NCI-H2107 (cell line): Measurements from ENCODE around the gene KIRREL3.

ENCODE experiments used
- DNase-seq: peaks from one replicate; lab custom pipeline; 2025; lab: John Stamatoyannopoulos, UW

KIRREL3 gene

DNA sequence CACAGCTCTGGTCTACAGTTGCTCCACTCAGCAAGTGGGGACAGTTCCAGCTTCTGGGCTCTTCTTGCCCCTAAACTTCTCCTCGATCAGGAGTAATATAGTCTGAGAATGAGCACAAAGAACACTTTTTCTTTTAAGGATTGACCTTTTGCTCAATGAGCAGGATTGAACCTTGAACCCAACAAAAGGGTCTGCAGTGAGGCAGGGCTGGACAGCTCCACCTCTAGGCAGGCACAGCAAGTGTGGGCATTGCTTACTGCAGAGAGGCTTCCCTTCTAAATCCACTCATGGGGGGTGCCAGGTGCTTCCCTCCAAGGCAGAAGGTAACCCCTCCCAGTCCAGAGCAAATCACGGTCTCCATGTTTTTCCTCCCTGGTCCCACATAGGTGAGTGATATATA is 365.6 kb downstream of the KIRREL3 start:
- no peak for DNase-seq

DNA sequence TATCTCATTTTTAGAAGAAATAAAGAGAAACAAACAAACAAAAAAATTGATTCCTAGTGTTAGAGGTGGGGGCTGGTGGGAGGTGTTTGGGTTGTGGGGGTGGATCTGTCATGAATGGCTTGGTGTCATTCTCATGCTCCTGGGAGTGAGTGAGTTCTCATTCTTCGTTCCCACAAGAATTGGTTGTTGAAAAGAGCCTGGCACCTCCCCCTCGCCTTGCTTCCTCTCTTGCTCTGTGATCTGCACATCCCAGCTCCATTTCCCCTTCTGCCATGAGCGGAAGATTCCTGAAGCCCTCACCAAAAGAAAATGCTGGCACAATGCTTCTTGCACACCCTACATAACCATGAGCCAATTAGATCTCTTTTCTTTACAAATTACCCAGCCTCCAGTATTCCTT is 367.2 kb downstream of the KIRREL3 start:
- DNase-seq = no peak

DNA sequence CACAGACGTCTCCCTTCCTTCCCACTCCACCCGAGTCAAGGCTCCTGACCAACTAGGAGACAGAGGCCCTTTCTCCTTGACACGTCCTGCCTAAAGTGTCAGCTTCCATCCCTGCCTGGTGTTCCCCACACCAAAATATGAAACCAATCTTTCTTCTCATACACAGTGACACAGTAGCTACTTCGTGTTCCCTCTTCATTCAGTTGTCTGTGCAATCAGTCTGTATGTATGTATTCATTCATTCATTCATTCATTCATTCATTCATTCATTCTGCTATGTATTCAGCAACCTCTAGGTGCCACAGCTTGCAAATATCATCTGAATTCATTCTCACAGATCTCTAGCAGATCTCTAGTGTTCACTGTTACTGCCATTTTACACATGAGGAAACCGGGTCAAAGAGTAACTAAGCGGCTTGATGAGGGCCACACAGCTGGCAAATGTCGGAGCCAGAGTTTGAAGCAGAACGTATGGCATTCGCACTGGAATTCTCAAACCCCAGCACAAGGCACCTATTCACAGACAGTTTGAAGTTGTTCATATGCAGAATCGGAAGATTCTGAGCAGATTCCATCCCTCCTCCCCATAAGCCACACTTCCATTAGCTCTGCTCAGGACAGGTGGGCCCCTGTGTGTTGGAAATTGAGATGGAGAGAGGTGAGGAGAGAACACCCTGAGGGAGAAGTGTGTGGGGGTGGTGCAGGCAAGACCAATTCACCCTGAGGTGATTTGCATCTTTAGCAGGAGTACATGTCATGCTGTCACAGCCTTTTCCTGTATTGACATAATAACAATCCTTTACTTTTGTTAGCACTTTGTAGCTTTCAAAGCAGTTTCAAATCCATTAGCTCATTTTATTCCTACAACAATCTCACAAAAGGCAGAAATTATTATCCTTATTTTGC is 369.4 kb downstream of the KIRREL3 start:
- DNase-seq = no peak

DNA sequence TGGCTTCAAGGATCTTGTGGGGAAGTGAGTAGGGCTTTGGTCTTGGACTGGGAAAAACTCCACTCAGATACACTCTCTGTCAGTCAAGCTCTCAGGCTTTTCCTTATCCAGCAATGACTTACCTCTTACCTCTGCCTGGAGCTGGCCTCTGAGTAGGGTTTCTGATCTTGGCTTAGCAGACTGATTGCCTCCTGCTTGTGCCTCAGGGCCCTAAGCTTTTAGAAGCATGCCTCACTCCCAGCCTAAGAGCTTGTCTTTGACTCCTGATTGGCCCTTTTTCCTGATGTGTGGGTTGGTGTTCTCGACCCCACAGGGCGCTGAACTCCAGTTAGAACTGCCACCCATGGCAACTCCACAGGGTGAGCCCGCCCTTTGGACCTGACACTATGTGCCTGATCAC is 370.1 kb downstream of the KIRREL3 start:
- DNase-seq = no peak

DNA sequence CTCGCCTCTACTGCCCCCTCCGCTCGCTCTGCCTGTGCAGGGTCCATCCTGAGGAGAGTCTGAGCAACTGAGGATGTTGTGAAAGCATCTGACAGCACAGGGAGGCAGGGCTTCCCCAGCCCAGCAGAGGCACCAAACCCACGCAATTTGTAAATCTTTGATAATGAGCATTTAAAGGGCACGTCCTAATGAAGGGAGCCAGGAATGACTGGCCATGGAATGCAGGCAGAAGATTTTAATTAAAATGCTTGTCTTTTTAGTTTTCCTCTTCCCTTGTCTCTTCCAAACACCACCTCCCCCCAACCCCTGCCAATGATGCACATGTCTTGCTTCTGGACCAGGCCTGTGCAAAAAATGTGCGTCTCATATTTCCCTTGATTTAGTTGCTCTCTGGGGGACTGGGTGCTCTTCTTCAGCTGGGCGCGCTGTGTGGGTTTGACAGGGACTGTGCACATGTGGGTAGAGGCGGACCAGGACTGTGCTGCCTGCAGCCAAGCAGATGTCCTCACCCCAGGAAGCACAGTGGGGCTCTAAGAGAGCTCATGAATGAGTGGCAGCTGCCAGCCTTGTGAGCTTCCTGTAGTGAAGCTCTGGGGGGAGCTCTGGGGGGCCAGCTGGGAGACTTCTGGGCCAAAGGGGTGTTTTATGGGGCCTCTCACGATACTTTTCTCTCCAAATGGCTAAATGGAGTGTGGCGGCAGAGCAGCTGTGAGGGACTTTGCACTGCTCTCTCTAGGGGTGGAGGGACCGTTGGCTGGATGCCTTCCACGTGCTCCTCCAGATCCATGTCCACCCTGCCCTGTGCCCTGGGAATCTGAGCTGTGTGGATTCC is 371.6 kb downstream of the KIRREL3 start:
- DNase-seq = peak; percentile 21

DNA sequence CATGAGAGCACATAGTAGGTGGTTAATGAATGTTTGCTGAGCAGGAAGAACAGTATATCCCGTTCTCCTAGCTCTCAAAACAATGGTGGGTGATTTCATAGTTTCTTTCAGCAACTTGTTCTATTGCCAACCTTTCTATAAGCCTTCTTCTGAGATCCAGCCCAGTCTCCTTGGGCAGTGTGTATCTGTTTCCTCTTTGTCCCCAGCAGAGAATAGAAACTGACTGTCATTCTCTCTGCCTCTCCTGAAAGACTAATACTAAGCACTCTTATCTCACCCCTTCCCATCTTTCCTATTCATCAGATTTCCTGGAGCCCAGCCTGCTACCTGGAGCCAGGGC is 372.1 kb downstream of the KIRREL3 start:
- DNase-seq = no peak

DNA sequence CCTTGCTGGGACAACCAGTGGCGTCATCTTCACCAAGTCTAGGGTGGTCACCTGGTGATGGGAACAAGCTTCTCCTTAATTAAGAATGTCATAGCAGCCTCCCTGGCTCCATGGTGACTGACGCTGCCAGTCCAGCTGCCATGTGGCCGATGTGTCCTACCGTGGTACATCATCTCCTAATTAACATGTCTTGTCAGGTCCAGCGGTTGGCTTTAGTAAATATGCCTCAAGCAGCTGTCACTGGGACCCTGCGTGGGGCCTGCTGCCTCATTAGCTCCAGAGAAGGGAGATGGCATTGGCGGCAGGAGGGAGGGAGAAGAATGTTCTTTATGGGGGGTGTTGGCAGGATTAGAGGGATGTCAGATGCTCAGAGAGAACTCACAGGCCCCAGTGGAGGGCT is 373.1 kb downstream of the KIRREL3 start:
- DNase-seq = no peak

DNA sequence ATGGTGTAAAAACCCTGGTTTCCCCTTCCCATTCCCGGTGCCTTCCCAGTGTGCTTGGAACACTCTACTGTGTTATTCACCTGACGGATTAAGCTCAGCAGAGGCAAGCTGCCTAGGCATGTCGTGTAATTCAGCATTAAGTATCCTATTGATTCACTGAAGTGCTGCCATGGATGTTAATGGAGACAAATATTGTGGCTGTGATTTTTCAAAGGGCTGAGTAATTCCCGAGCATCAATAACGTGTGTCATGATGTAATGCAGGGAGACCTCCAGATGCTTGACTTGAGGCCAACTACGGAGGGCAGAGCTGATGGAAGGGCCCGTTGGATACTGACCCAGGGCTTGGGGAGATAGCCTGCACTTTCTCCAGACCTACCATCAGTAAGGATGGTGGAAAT is 376.1 kb downstream of the KIRREL3 start:
- no peak for DNase-seq

DNA sequence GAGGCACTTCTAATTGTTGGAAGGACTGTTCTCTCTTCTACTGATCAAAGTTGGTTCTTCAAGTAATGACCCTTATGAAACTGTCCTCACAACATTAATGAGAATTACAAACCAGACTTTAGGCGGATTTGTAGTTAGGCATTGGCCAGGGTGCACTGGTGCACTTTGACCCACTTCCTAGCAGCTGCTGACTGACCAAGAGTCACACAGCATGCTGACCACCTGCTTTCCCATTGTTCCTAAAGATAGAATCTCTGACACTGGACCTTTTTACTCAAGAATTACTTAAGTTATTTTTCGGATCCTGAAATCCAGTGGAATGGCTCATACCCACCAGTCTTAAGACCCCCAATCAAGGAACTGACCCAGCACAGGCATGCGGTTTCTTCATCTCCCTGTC is 381.1 kb downstream of the KIRREL3 start:
- DNase-seq = no peak

DNA sequence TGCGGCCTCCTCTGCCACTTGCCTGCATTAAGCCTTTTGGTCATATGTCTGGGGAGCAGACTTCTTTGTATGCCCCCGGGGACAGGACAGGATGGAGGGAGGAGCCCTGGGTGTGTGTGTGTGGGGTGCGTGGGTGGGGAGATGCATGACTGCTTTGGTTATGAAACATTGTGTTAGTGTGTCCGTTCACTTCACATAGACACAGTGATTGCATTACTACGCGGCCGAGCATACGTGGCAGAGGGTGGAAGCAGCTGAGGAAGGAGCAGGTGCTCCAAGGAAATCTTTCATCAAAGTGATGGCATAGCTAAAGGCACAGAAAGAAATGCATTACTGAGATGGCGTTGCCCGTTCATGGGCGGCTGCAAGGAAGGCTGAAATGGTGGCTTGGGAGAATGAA is 384.7 kb downstream of the KIRREL3 start:
- no peak for DNase-seq

DNA sequence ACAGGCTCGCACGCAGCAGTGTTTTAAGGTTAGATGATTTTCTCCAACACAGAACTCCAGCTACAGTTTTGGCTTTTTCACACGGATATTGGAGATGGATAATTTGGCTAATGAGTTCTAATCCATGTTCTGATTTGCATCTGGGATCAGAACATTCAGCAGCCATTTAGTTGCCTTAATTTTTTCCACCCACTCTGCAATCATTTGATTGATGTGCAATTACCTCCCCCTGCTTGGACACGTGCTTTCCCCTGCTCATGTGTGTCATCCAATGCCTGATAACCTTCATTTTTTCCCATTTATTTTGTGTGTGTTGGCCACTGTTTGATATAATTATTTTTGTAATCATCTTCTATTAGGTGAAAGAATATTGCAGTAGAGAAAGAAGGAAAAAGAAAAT is 387.3 kb downstream of the KIRREL3 start:
- DNase-seq = no peak

DNA sequence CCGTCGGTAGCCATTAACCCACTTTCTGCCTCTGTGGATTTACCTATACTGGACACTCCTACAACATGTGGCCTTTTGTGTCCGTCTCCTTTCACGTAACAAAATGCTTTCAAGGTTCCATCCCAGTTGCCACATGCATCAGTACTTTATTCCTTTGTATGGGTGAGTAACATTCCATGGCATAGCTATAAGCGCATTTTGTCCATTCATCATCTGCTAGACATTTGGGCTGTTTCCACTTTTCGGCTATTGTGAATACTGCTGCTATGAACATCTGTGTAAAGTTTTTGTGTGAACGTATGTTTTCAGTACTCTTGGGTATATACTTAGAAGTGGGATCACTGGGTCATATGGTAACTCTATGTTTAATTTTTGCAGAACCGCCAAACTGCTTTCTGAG is 387.9 kb downstream of the KIRREL3 start:
- DNase-seq = no peak

DNA sequence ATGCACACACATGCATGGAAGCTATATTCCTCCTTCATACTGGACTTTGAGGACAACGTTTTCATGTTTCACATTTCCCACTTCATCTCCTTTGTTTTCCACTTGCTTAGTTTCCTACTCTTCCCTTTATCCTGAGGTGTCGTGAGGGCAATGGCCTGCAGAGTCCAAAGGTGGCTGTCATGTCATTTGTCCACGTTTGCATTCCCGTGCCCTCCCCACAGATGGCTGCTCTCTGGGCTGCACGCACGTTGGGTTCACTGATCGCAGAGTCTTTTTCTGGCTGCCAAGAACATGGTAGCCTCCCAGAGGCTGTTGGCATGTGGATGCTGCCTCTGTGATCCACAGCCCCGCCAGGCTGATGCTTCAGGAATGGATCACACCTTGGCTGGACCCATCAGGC is 389.1 kb downstream of the KIRREL3 start:
- DNase-seq = no peak

DNA sequence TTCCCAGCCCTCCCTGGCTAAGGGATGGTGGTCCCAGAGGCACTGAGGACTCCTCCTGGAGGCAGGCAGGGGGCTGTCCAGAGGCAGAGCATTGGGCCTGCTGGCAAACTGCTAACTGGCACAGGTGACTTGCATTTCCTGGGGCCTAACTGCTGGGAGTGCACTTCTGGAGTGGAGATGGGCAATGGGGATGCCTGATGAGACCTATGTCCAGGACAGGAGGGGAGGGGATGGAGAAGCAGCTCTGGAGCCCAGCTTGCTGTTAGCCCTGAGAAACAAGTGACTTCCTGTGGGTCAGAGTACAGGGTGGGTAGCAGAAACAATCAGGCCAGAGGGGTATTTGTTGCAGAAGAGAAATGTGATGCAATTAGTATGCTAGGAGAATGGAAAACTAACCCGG is 391.9 kb downstream of the KIRREL3 start:
- no peak for DNase-seq

DNA sequence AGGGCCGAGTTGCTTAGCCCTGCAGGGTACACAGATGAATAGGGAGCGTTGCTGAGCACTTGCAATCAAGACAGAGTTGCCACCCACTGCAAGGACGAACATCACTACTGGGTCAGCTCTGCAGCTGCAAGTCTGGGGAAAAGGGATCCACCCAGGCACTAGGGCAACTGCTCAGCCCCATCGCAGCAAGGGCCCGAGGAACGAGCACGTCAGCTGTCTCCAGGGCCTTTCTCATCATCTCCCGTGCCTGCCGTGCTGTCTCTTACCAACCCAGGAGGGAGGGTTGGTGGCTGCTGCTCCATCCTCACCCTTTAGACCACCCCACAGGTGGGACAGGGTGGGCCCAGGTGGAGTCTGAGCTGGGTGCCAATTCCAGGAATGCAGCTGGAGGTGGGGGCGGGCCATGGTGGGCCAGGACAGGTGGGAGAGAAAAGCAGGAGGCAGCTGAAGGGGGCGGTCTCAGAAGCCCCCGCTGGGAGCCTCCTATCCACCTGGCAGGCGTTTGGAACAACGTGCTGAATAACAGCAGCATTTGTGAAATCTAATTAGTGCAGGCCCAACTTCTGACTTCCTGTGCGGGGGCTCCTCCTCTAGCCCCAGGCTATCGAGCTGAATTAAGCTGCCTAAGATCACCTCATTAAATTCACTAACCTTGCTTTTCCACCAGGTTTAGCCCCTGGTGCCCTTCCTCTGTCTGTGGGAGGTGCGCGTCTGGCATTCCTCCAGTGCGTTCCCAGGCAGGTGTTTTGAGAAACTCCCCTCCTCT is 392.6 kb downstream of the KIRREL3 start:
- no peak for DNase-seq

DNA sequence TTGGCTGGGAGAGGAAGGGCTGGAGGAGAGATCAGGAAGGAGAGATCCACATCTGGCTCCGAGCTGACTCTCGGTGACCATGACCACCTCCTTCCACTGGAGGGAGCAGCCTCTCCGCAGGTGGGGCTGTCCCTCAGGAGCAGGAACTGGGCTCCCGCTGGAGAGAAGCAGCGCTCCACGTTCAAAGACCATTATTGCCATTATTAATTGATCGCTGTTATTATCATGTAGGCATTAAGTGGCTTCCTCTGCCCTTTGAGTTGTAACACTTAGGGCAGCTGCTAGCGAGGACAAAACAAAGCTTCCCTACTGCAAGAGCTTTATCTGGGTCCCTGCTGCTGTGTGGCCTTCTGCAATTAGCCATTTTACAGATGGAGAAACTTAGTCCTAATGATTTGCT is 393.2 kb downstream of the KIRREL3 start:
- DNase-seq = no peak

DNA sequence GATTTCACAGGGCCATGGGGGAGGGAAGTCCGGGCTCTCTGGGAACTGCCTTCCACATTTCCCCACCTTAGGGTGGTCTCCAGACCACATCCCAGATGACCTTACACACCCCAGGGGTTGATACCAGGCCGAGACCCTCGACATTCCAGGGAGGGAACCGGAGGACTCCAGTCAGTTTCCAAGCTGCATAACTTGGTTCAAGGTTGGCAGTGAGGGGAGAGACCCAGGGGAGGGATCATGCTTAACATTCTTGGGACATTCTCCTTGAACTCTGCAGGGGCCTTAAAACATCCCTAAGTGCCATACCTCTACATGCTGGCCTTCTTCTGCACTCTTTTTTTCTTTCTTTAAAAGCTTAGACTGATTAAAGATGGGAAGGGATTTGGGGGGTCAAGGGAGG is 394.1 kb downstream of the KIRREL3 start:
- DNase-seq = no peak

DNA sequence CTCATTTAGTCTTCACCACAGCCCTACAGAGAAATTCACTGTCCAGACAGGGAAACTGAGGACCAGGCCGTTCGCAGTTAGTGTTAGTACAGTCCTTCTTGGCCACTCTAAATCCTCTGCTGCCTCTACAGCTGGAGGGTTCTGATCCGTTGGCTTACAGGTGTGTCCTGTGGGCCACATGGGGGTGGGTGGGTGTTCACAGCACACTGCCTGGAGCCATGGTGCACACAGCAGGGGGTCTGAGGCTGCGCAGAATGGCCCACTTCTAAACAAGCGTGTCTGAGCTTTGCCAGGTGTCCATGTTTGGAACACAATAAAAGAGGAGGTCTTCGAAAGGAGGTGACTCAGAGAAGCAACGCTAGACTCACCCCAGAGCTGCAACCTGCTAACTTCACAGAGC is 396.1 kb downstream of the KIRREL3 start:
- DNase-seq = peak; percentile 34

DNA sequence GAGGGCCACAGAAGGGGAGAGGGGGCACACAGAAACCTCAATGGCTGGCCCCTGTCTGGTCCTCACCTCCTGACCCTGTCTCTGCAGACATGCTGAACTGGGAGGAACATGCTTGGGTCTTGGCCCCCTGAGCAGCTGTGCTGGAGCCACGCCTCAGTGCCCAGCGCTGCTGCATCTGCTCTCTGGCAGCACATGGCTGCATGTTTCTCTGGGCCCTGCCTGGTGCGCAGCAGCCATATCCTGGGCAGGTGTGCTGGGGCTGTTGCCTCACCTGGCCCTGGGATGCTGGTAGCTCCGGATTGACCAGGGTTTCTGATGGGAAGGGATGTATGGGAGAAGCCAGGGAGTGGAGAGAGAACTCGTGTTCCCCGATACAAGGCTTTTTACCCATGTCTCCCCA is 397.1 kb downstream of the KIRREL3 start:
- DNase-seq = no peak

DNA sequence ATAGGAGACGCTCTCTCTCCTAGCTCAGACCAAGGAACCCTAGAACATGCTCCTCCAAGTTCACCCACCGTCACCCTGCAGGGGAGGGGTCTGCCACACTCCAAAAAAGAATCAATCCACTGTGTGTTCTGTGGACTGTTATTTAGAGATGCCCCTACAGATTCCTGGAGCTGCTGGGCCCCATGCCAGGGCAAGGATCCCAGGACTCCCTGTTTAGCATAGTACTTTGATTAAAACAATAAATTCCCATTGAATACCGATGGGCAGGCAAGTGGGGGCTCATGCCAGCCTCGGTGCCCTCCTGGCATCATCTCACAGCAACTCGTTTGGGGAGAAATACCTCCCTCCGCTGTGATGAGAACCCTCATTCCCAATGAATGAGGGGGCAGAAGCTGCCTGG is 397.6 kb downstream of the KIRREL3 start:
- DNase-seq = no peak

DNA sequence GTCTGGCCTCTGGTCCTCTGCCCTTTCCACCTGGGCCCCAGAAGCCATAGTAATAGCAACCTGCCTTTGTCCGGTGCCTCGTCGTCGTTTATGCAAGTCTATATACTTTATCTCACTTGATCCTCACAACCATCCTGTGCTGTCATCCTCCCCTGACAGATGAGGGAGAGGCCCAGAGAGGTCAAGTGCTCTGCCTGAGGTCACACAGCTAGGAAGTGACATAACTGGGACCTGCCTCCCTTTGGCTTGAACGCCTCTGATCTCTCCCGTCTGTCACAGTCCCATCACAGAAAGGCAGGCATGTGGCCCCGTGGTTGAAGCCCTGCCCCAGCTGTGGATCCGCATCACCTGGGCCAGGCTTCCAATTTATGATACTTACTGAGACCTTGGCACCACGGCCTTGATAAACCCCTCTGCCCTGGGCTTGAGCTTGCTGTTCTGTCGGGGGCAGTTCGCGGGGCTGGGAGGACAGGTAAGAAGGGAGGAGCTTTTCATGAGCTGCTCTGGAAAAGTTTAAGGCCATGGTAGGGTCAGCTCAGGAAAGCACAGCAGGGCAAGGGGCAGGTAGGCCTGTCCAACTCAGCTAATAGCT is 398.1 kb downstream of the KIRREL3 start:
- no peak for DNase-seq

DNA sequence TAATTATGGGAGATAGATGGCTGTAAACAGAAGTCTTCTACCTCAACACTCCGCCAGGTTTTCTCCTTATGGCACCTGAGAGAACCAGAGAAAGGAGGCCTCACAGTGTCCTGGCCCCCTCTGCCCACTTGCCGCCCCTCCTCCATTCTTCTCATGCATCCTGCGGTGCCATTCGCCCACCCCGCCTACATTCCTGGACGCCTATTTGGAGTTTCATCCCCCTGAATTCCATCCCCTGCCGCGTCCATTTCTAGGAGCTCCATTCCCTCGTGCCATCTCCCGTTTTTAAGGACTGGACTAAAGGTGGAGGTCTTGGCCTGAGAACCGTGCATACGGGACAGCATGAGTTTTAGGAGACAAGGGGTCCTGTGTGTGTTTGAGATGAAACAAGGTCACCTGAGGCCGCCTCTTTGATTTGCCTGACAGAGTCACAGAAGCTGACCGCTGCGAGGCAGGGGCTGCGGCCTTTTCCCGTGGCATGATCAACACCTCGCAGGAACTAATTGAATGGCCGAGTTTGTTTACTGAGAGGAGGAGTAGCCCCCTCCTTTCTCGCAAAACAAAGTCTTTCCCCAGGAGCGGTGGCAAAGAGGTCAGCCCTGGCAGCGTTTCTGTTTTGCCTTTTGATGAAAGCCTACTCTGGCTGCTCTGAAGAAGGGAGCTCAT is 398.9 kb downstream of the KIRREL3 start:
- no peak for DNase-seq
